ENCODE data around the gene FAM174A. TPM values are rescaled to one million over a fixed set of nuclear protein-coding genes. Genes with fewer than 3 reads are reported as not detected.

The FAM174A gene
- total and polyA plus RNA-seq, 9 of the 15 experiments (the other 6 are each of a cell fraction or from before 2014, with no cell fraction given): 0.14 to 2.9 (median 1.2) TPM

GRCh38 chr5:100584889-100585288 lies 49.7 kb downstream of the FAM174A start:
- Histone ChIP-seq H3K9ac (ENCODE audit: insufficient read depth in 1 of 2, low read depth in 2 of 2, low read length in 2 of 2) (no peak overlapping the region), H4K20me1 (replicated peaks; ENCODE audit: control insufficient read depth, insufficient read depth, low read length) (no peaks in the 10 kb centered on the region), H3K27me3 (ENCODE audit: control insufficient read depth in 2 of 2, insufficient read depth in 2 of 2, low read length in 2 of 2) (no peaks in the 10 kb centered on the region), H3K9me3 (replicated peaks; ENCODE audit: control insufficient read depth, insufficient read depth, low read depth, low read length) (no peaks in the 10 kb centered on the region), H3K27ac (ENCODE audit: extremely low read depth, low read depth, low read length) (no peak overlapping the region), H3K9me1 (ENCODE audit: control insufficient read depth, insufficient read depth, low read length) (no peaks in the 10 kb centered on the region), H3K4me3 (no peak overlapping the region), H3K36me3 (ENCODE audit: control insufficient read depth, insufficient read depth, low read length) (no peaks in the 10 kb centered on the region), H3K79me2 (ENCODE audit: control insufficient read depth, insufficient read depth, low read length) (no peaks in the 10 kb centered on the region), H3K4me2 (ENCODE audit: insufficient read depth, low read length) (no peak overlapping the region), H3K4me1 (replicated peaks in 1 of 2; ENCODE audit: control insufficient read depth in 2 of 2, insufficient read depth in 2 of 2, low read length in 2 of 2) (no peaks in the 10 kb centered on the region), H2AFZ (ENCODE audit: low read depth, low read length) (no peak overlapping the region)
- FAIRE-seq (no peak), DNase-seq (ENCODE audit: extremely low read depth in 1 of 4, low spot score in 3 of 4) (no peak), ATAC-seq (no peak)
- intact Hi-C loops (cut with micrococcal nuclease) (no loop called here), in situ Hi-C loops (cut with MboI) (no loop called here)
- POLR2A ChIA-PET: no interaction called here
- CTCF ChIA-PET (ENCODE audit: low intra/inter-chr PET ratio): no interaction called here
- no TSS peak for BruUV-seq (replicated peaks)
- WGBS (ENCODE audit: insufficient coverage, low coverage, missing lambda C conversion rate): 4% methylated on average over 5 of the region's 5 CpGs
- TF ChIP-seq SREBF2 (CRISPR knock-in tag; IDR thresholded peaks at IDR 0.05) (no peak), CBFA2T3 (IDR thresholded peaks at IDR 0.05) (no peak), RAD21 (CRISPR knock-in tag; conservative IDR thresholded peaks at IDR 0.05 in 1 of 2, IDR thresholded peaks at IDR 0.05 in 1 of 2) (no peak)
- TF ChIP-seq, protein P1, sequence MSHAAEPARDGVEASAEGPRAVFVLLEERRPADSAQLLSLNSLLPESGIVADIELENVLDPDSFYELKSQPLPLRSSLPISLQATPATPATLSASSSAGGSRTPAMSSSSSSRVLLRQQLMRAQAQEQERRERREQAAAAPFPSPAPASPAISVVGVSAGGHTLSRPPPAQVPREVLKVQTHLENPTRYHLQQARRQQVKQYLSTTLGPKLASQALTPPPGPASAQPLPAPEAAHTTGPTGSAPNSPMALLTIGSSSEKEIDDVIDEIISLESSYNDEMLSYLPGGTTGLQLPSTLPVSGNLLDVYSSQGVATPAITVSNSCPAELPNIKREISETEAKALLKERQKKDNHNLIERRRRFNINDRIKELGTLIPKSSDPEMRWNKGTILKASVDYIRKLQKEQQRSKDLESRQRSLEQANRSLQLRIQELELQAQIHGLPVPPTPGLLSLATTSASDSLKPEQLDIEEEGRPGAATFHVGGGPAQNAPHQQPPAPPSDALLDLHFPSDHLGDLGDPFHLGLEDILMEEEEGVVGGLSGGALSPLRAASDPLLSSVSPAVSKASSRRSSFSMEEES (CRISPR knock-in tag; IDR thresholded peaks at IDR 0.05): peak; percentile 54

- ChIA-PET CTCF (ENCODE audit: low intra/inter-chr PET ratio) (no interaction called here), POLR2A (no interaction called here)
- Histone ChIP-seq H2AFZ (ENCODE audit: low read depth, low read length) (no peak overlapping the region), H3K4me1 (replicated peaks in 1 of 2; ENCODE audit: control insufficient read depth in 2 of 2, insufficient read depth in 2 of 2, low read length in 2 of 2) (no peaks in the 10 kb centered on the region), H3K9me3 (replicated peaks; ENCODE audit: control insufficient read depth, insufficient read depth, low read depth, low read length) (no peaks in the 10 kb centered on the region), H3K4me3 (no peak overlapping the region), H3K9me1 (ENCODE audit: control insufficient read depth, insufficient read depth, low read length) (no peaks in the 10 kb centered on the region), H3K4me2 (ENCODE audit: insufficient read depth, low read length) (no peak overlapping the region), H3K27ac (ENCODE audit: extremely low read depth, low read depth, low read length) (no peak overlapping the region), H3K36me3 (ENCODE audit: control insufficient read depth, insufficient read depth, low read length) (no peaks in the 10 kb centered on the region), H4K20me1 (replicated peaks; ENCODE audit: control insufficient read depth, insufficient read depth, low read length) (no peaks in the 10 kb centered on the region), H3K9ac (ENCODE audit: insufficient read depth in 1 of 2, low read depth in 2 of 2, low read length in 2 of 2) (no peak overlapping the region), H3K79me2 (ENCODE audit: control insufficient read depth, insufficient read depth, low read length) (no peaks in the 10 kb centered on the region), H3K27me3 (ENCODE audit: control insufficient read depth in 2 of 2, insufficient read depth in 2 of 2, low read length in 2 of 2) (no peaks in the 10 kb centered on the region)
- no peak for DNase-seq (ENCODE audit: extremely low read depth in 1 of 4, low spot score in 3 of 4)
- WGBS (ENCODE audit: insufficient coverage, low coverage, missing lambda C conversion rate): 11% methylated on average over 1 of the region's 1 CpG
- no peak for FAIRE-seq
- in situ Hi-C loops (cut with MboI): no loop called here
- intact Hi-C loops (cut with micrococcal nuclease): no loop called here
- no TSS peak for BruUV-seq (replicated peaks)
- no peak for ATAC-seq
- TF ChIP-seq NBN (IDR thresholded peaks at IDR 0.05; ENCODE audit: low read depth): no peak
- no peak for TF ChIP-seq SIN3A (IDR thresholded peaks at IDR 0.05; ENCODE audit: borderline replicate concordance in 2 of 2, control insufficient read depth in 1 of 2, low read depth in 2 of 2, low read length in 2 of 2)
- TF ChIP-seq FOXK1 (CRISPR knock-in tag; IDR thresholded peaks at IDR 0.05; ENCODE audit: borderline replicate concordance): no peak
- no peak for TF ChIP-seq PRMT5 (CRISPR knock-in tag; IDR thresholded peaks at IDR 0.05)
- no peak for TF ChIP-seq ZNF561 (CRISPR knock-in tag; conservative IDR thresholded peaks at IDR 0.05)
- TF ChIP-seq KLF13 (tag; IDR thresholded peaks at IDR 0.05; ENCODE audit: borderline replicate concordance, low read depth): no peak
- no peak for TF ChIP-seq POLR2G (IDR thresholded peaks at IDR 0.05; ENCODE audit: low read depth, low read length)
- no peak for TF ChIP-seq ZC3H11A (IDR thresholded peaks at IDR 0.05; ENCODE audit: low read depth, low read length)
- TF ChIP-seq CEBPG (CRISPR knock-in tag; IDR thresholded peaks at IDR 0.05): no peak
- TF ChIP-seq CEBPG (tag; conservative IDR thresholded peaks at IDR 0.05 in 1 of 2, IDR thresholded peaks at IDR 0.05 in 1 of 2): no peak
- TF ChIP-seq BRF1 (IDR thresholded peaks at IDR 0.05; ENCODE audit: borderline replicate concordance, extremely low read depth, insufficient read length): no peak
These were observed 55.7 kb downstream of the FAM174A start for GRCh38 chr5:100590867-100591266.
